ENCODE results near the gene M1AP. TPM values are rescaled to one million over a fixed set of nuclear protein-coding genes. Genes with fewer than 3 reads are reported as not detected.

Gene M1AP
- total and polyA plus RNA-seq, 9 of the 15 experiments (the other 6 are each of a cell fraction or from before 2014, with no cell fraction given) = 0.06 to 0.33 (median 0.11) TPM; not detected in 4

- no peak for TF ChIP-seq GTF2A2 (tag; IDR thresholded peaks at IDR 0.05)
- peak; percentile 100 for TF ChIP-seq C11orf30 (IDR thresholded peaks at IDR 0.05; ENCODE audit: low read depth)
- TF ChIP-seq ARID4B (CRISPR knock-in tag; IDR thresholded peaks at IDR 0.05) = no peak
- TF ChIP-seq CBX1 (IDR thresholded peaks at IDR 0.05; ENCODE audit: low read depth) = no peak
- TF ChIP-seq SRF (CRISPR knock-in tag; IDR thresholded peaks at IDR 0.05) = no peak
- peak; percentile 59; the same call in 1 of the 2 replicates for TF ChIP-seq ZNF766 (CRISPR knock-in tag; conservative IDR thresholded peaks at IDR 0.05)
- TF ChIP-seq BDP1 (IDR thresholded peaks at IDR 0.05; ENCODE audit: insufficient read depth, insufficient read length) = no peak
- 0 out of 2 replicates have a peak, but pooled peaks have one; percentile 40 for TF ChIP-seq ZBTB9 (CRISPR knock-in tag; IDR thresholded peaks at IDR 0.05)
- TF ChIP-seq YY1 (IDR thresholded peaks at IDR 0.05; ENCODE audit: borderline replicate concordance in 1 of 3, control insufficient read depth in 1 of 3, extremely low read depth in 1 of 3, insufficient read depth in 3 of 3, insufficient read length in 1 of 3, insufficient replicate concordance in 2 of 3, low read depth in 1 of 3, low read length in 2 of 3) = peak; percentile 22 to 77 (median 67)
- TF ChIP-seq IRF9 (tag; IDR thresholded peaks at IDR 0.05) = no peak
- TF ChIP-seq BRF1 (IDR thresholded peaks at IDR 0.05; ENCODE audit: borderline replicate concordance, extremely low read depth, insufficient read length) = no peak
- 0 out of 4 replicates have a peak, but pooled peaks of 1 of the 2 experiments have one; percentile 23 for TF ChIP-seq BCLAF1 (IDR thresholded peaks at IDR 0.05; ENCODE audit: borderline replicate concordance in 1 of 2, control insufficient read depth in 1 of 2, low read depth in 2 of 2, low read length in 1 of 2)
- peak; percentile 96 for TF ChIP-seq JUNB (CRISPR knock-in tag; conservative IDR thresholded peaks at IDR 0.05)
- TF ChIP-seq EP300 (IDR thresholded peaks at IDR 0.05; ENCODE audit: low read length) = 0 out of 2 replicates have a peak, but pooled peaks have one; percentile 10
These were observed 94.0 kb downstream of the M1AP start, which contains the start of the genes DOK1 and LOXL3 (continued) for GRCh38 chr2:74553892-74554819.
